Measurements from ENCODE around the gene KDM4C.
"Not testable (repeated sequence)": the region's sequence is repeated elsewhere in the genome, so short reads cannot be mapped to it uniquely, and the experiment has no call there.

KDM4C gene

GRCh38 chr9:6975198-6975597 is 217.4 kb downstream of the KDM4C start:
- no peak for DNase-seq (ENCODE audit: low read depth)

- no peak for DNase-seq (ENCODE audit: low read depth)
These were observed 220.0 kb downstream of the KDM4C start for GRCh38 chr9:6977761-6978160.

- DNase-seq (ENCODE audit: low read depth), result no peak
These were observed 220.8 kb downstream of the KDM4C start for GRCh38 chr9:6978591-6978990.

- DNase-seq (ENCODE audit: low read depth), result no peak
These were observed 227.3 kb downstream of the KDM4C start for GRCh38 chr9:6984941-6985578.

GRCh38 chr9:6986141-6986815 is 228.5 kb downstream of the KDM4C start:
- no peak for DNase-seq (ENCODE audit: low read depth)

- DNase-seq (ENCODE audit: low read depth), result no peak
These were observed 229.6 kb downstream of the KDM4C start for GRCh38 chr9:6987381-6987780.

GRCh38 chr9:6991418-6991817 is 233.6 kb downstream of the KDM4C start:
- no peak for DNase-seq (ENCODE audit: low read depth)

- no peak for DNase-seq (ENCODE audit: low read depth)
These were observed 238.5 kb downstream of the KDM4C start for GRCh38 chr9:6996061-6996854.

- DNase-seq (ENCODE audit: low read depth), result no peak
These were observed 239.6 kb downstream of the KDM4C start for GRCh38 chr9:6997330-6997729.

GRCh38 chr9:6999794-7000193 is 242.0 kb downstream of the KDM4C start:
- DNase-seq (ENCODE audit: low read depth), result no peak

GRCh38 chr9:7001571-7001970 is 243.8 kb downstream of the KDM4C start:
- DNase-seq (ENCODE audit: low read depth), result no peak

GRCh38 chr9:7003861-7004260 is 246.1 kb downstream of the KDM4C start:
- no peak for DNase-seq (ENCODE audit: low read depth)

GRCh38 chr9:7006417-7006816 is 248.6 kb downstream of the KDM4C start:
- DNase-seq (ENCODE audit: low read depth), result no peak

GRCh38 chr9:7008411-7008810 is 250.6 kb downstream of the KDM4C start:
- DNase-seq (ENCODE audit: low read depth), result no peak

GRCh38 chr9:7009065-7009464 is 251.3 kb downstream of the KDM4C start:
- no peak for DNase-seq (ENCODE audit: low read depth)

- DNase-seq (ENCODE audit: low read depth), result no peak
These were observed 253.8 kb downstream of the KDM4C start for GRCh38 chr9:7011395-7012067.

GRCh38 chr9:7027996-7028395 is 270.2 kb downstream of the KDM4C start:
- no peak for DNase-seq (ENCODE audit: low read depth)

- no peak for DNase-seq (ENCODE audit: low read depth)
These were observed 270.8 kb downstream of the KDM4C start for GRCh38 chr9:7028591-7028990.

- DNase-seq (ENCODE audit: low read depth), result not testable (repeated sequence)
These were observed 273.2 kb downstream of the KDM4C start for GRCh38 chr9:7030943-7031342.

GRCh38 chr9:7033076-7034045 is 275.6 kb downstream of the KDM4C start:
- no peak for DNase-seq (ENCODE audit: low read depth)

GRCh38 chr9:7037176-7037575 is 279.4 kb downstream of the KDM4C start:
- no peak for DNase-seq (ENCODE audit: low read depth)
